Measurements from ENCODE around the gene PRSS50.
A peak's percentile ranks its signal among the peaks of the same experiment; 100 is the strongest.
"Not testable (repeated sequence)": the region's sequence is repeated elsewhere in the genome, so short reads cannot be mapped to it uniquely, and the experiment has no call there.

The PRSS50 gene

DNA sequence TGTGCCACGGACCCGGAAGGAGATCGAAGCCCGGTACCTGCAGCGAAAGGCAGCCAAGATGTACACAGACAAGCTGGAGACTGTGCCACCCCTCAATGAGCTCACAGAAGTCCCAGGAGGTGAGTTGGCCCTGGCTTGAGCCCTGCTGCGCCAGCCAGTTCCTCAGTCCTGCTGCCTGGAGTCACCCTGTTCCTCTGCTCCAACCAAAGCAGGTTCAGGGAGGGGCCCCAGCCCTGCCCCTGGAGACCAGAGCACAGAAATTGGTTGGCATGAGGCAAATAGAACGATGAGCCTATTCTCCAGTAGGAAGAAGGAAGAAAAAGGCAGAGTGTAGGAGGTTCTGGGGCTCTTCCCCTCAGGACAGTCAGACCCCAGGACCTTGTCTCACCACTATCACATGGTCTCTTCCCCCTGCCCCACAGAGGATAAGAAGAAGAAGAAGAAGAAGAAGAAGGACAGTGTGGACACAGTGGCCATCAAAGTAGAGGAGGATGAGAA, 8.5 kb downstream of the PRSS50 start:
- no peak for DNase-seq (ENCODE audit: low spot score)
- FAIRE-seq: no peak

DNA sequence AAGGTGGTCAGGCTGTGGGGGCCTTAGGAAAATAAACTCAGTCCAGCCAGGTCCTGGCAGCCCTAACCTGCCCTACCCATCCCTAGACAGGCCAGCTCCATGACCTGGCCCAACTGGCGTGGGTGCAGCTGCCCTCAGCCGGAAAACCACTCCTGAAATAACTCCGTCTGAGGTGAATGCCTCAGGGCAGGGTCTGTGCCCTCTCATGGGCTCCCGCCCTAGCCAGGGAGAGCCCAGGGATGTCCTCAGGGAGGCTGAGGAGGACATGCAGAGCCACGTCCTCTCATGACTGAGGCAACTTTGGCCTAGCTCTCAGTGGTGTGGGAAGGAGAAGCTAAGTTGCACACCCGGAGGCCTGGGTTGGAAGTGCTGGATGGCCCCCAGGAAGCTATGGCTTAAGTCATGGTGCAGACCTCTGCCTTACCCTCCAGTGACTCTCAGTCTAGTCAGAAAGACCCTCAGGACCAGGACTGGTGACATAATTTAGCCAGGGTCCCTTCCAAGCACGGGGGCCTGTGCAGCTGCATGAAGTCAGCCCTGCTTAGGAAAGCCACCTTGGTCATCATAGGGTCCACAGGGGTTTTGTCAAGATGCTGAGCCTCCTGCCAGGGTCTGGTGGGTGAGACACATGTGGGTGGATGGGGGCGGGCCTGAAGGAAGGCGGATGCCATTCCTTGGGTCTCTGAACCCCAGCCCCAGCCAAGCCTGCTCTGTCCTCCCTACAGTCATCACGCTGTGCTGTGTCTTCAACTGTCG, 9.1 kb downstream of the PRSS50 start:
- no peak for FAIRE-seq
- no peak for DNase-seq (ENCODE audit: low spot score)

GRCh38 chr3:46707601-46708011, 10.1 kb downstream of the PRSS50 start:
- FAIRE-seq (no peak), DNase-seq (ENCODE audit: low spot score) (no peak)

DNA sequence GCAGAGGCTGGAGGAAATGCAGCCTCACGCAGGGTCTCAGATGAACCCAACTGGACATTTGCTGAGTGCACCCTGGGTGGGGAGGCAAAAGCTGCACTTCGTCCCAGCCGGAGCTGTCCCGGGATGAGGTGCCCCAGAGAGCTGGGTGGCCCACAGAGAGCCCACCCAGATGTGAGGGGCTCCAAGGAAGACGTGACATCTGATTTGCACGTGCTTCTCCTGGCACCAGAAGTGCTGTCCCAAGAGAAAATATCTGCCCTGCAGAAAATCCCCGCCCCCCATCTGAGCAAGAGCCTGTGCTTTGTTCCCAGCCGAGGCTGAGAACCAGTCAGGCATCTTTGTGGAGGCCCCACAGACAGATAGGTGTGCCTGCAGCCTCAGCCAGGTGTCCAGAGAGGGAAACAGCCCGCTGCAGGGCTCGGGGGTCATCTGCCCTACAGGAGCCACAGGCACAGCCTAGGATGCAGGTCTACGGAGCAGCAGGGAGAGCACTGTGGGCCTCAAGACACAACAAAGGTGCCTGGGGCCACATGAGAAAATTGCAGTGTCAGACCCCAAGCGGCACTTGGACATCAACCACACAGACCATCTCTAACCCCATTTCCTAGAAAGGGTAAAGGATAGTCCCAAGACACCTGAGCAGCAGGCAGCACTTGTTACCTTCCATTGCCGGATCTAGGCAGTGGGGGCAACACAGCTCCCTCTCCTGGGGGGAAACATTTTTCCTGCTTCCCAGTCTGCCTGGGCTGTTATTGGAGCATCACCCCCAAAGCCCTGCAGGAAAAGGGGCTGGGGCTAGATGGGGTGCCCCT, 10.7 kb downstream of the PRSS50 start:
- FAIRE-seq (no peak), DNase-seq (ENCODE audit: low spot score) (no peak)

- DNase-seq (ENCODE audit: low spot score): no peak
- FAIRE-seq: no peak
Observed at GRCh38 chr3:46705751-46706552, 11.7 kb downstream of the PRSS50 start.

- no peak for FAIRE-seq
- peak; percentile 43 for DNase-seq (ENCODE audit: low spot score)
Observed at GRCh38 chr3:46705022-46705530, 12.6 kb downstream of the PRSS50 start.

DNA sequence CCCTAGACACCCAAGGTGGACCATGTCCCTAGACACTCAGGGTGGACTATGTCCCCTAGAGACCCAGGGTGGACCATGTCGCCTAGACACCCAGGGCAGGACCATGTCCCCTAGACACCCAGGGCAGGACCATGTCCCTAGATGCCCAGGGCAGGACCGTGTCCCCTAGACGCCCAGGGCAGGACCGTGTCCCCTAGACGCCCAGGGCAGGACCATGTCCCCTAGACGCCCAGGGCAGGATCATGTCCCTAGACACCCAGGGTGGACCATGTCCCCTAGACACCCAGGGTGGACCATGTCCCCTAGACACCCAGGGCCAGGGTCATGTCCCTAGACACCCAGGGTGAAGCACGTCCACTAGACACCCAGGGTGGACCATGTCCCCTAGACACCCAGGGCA, 13.3 kb downstream of the PRSS50 start:
- not testable (repeated sequence) for DNase-seq (ENCODE audit: low spot score); FAIRE-seq

- DNase-seq (ENCODE audit: low spot score) (no peak), FAIRE-seq (no peak)
Observed at GRCh38 chr3:46703013-46703520, 14.6 kb downstream of the PRSS50 start.

GRCh38 chr3:46702246-46703012, 15.2 kb downstream of the PRSS50 start:
- FAIRE-seq: no peak
- no peak for DNase-seq (ENCODE audit: low spot score)

- DNase-seq (ENCODE audit: low spot score): no peak
- no peak for FAIRE-seq
Observed at GRCh38 chr3:46701181-46701939, 16.3 kb downstream of the PRSS50 start, which contains the start of gene TMIE. TMIE (plus strand) TSS chr3:46701392; CDS start chr3:46701488, 96 bp downstream.

GRCh38 chr3:46700772-46701171, 16.9 kb downstream of the PRSS50 start:
- FAIRE-seq (no peak), DNase-seq (ENCODE audit: low spot score) (peak; percentile 44)

- FAIRE-seq: no peak
- no peak for DNase-seq (ENCODE audit: low spot score)
Observed at GRCh38 chr3:46699676-46700523, 17.8 kb downstream of the PRSS50 start.

GRCh38 chr3:46695962-46696894, 21.4 kb downstream of the PRSS50 start:
- DNase-seq (ENCODE audit: low spot score) (no peak), FAIRE-seq (no peak)

DNA sequence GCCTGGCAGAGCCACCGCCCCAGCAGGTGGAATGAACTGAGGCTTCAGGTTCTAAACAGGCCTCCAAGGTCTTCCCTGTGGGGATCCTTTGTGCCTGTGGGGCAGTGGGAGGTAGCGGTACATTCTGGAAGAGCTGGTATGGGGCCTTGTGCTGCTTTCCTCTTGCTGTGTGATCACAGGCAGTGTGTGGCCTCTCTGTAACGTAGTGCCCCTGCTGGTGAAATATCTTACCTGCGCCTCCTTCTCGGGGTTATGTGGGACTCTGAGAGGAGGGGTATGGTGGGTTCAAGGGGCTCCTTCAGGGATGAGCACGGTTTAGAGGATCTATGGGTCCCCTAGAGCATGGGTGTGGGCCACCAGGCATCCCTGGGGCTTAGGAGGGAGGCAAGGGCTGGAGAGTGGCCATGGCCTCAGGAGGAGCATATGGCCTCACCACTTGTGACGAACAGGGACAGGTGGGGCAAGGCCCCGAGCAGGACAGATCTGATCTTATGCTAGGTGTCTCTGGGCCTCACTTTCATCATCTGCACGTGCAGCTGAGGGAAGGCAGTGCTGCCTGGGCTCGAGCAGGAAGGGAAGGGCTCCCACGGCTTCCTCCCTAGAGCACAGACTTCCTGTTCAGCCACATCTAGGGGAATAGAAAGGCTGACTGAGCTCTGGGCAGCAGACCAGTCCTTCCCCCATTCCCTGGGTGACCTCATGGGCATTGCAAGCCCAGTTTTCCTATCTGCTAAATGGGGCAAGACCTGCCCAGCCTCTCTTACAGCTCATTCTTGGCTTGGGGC, 22.3 kb downstream of the PRSS50 start:
- DNase-seq (ENCODE audit: low spot score) (peak; percentile 53), FAIRE-seq (no peak)

- DNase-seq (ENCODE audit: low spot score) (no peak), FAIRE-seq (no peak)
Observed at GRCh38 chr3:46694520-46694919, 23.1 kb downstream of the PRSS50 start.

DNA sequence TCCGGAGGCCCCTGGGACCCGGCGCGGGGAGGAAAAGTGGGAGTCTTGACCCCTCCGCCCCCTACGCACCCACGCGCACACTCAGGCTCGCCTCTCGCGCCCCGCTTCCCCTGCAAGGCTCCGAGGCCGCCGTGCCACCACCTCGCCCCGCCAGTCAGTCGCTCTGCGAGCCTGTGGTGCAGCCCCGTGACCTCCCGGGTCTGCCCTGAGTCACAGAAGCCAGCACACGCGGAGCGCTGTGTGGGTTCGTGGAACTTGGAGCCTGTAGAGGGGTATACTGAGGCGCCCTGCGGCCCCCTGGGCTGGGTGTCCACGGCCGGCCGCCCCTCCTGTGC, 23.8 kb downstream of the PRSS50 start:
- DNase-seq (ENCODE audit: low spot score) (no peak), FAIRE-seq (no peak)

Data from RCC 7860 (cell line).